ENCODE results near the gene PDK1.
"Not testable (repeated sequence)": the region's sequence is repeated elsewhere in the genome, so short reads cannot be mapped to it uniquely, and the experiment has no call there.

Gene PDK1

GRCh38 chr2:172535119-172535518 is 20.8 kb upstream of the PDK1 start:
- in situ Hi-C loops (cut with HindIII; ENCODE audit: low sequenced_read_pairs): no loop called here
- TF ChIP-seq CTCF (IDR thresholded peaks at IDR 0.05; ENCODE audit: low read depth, low read length, missing control alignments): no peak
- no peak overlapping the region for H3K4me3 ChIP-seq (ENCODE audit: low read depth, low read length)
- no peak for DNase-seq (ENCODE audit: low read depth)

- in situ Hi-C loops (cut with HindIII; ENCODE audit: low sequenced_read_pairs); H3K4me3 ChIP-seq (ENCODE audit: low read depth, low read length); DNase-seq (ENCODE audit: low read depth): not testable (repeated sequence)
Measured at GRCh38 chr2:172537851-172538250, 18.0 kb upstream of the PDK1 start.

GRCh38 chr2:172539767-172540166 is 16.1 kb upstream of the PDK1 start:
- no peak for DNase-seq (ENCODE audit: low read depth)
- in situ Hi-C loops (cut with HindIII; ENCODE audit: low sequenced_read_pairs): no loop called here
- TF ChIP-seq CTCF (IDR thresholded peaks at IDR 0.05; ENCODE audit: low read depth, low read length, missing control alignments): no peak
- H3K4me3 ChIP-seq (ENCODE audit: low read depth, low read length): no peak overlapping the region

- in situ Hi-C loops (cut with HindIII; ENCODE audit: low sequenced_read_pairs): no loop called here
- no peak for DNase-seq (ENCODE audit: low read depth)
- no peak for TF ChIP-seq CTCF (IDR thresholded peaks at IDR 0.05; ENCODE audit: low read depth, low read length, missing control alignments)
- no peak overlapping the region for H3K4me3 ChIP-seq (ENCODE audit: low read depth, low read length)
Measured at GRCh38 chr2:172540421-172540820, 15.5 kb upstream of the PDK1 start.

GRCh38 chr2:172545408-172546075 is 10.3 kb upstream of the PDK1 start:
- DNase-seq (ENCODE audit: low read depth): no peak
- H3K4me3 ChIP-seq (ENCODE audit: low read depth, low read length): no peak overlapping the region
- no peak for TF ChIP-seq CTCF (IDR thresholded peaks at IDR 0.05; ENCODE audit: low read depth, low read length, missing control alignments)
- in situ Hi-C loops (cut with HindIII; ENCODE audit: low sequenced_read_pairs): no loop called here

- no peak for DNase-seq (ENCODE audit: low read depth)
- in situ Hi-C loops (cut with HindIII; ENCODE audit: low sequenced_read_pairs): no loop called here
- no peak overlapping the region for H3K4me3 ChIP-seq (ENCODE audit: low read depth, low read length)
- no peak for TF ChIP-seq CTCF (IDR thresholded peaks at IDR 0.05; ENCODE audit: low read depth, low read length, missing control alignments)
Measured at GRCh38 chr2:172549131-172549530, 6.8 kb upstream of the PDK1 start.

- in situ Hi-C loops (cut with HindIII; ENCODE audit: low sequenced_read_pairs): not testable (repeated sequence)
Measured at GRCh38 chr2:172549802-172550201, 6.1 kb upstream of the PDK1 start.

GRCh38 chr2:172550419-172550818 is 5.5 kb upstream of the PDK1 start:
- no peak overlapping the region for H3K4me3 ChIP-seq (ENCODE audit: low read depth, low read length)
- DNase-seq (ENCODE audit: low read depth): no peak
- TF ChIP-seq CTCF (IDR thresholded peaks at IDR 0.05; ENCODE audit: low read depth, low read length, missing control alignments): no peak
- in situ Hi-C loops (cut with HindIII; ENCODE audit: low sequenced_read_pairs): no loop called here

More at GRCh38 chr2:172549802-172550201, 6.1 kb upstream of the PDK1 start:
- not testable (repeated sequence) for DNase-seq (ENCODE audit: low read depth); H3K4me3 ChIP-seq (ENCODE audit: low read depth, low read length)
